ENCODE measurements around the gene SUMF1.
"Not testable (repeated sequence)": the region's sequence is repeated elsewhere in the genome, so short reads cannot be mapped to it uniquely, and the experiment has no call there.

The SUMF1 gene

DNA sequence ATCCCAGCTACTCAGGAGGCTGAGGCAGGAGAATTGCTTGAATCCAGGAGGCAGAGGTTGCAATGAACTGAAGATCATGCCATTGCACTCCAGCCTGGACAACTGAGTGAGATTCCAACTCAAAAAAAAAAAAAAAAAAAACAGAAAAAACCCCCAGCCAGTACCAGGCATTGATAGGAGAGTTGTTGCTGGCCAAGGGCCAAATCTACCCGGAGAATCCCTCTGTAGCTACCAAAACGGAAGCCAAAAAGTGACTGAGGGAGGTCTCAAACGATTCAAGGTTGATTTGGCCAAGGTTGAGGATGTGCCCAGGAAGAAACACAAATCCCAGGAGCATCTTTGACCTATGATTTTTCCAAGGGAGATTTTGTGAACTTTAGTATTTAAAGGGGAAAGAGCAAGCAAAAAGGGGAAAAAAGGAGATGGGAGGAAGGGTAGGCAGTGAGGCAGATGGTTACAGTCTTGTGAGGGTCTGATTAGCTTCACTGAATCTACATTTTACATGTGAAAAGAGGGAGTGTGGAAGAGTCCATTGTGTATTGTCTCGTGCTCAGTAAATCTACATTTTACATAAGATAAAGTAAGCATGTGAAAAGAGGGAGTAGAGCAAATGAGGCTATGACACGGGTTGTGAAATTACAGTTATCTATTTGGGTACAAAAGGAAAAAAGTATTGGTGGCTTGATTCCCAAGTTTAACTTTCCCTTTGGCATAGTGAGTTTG, 131.1 kb downstream of the SUMF1 start:
- DNase-seq (ENCODE audit: low spot score) = no peak

DNA sequence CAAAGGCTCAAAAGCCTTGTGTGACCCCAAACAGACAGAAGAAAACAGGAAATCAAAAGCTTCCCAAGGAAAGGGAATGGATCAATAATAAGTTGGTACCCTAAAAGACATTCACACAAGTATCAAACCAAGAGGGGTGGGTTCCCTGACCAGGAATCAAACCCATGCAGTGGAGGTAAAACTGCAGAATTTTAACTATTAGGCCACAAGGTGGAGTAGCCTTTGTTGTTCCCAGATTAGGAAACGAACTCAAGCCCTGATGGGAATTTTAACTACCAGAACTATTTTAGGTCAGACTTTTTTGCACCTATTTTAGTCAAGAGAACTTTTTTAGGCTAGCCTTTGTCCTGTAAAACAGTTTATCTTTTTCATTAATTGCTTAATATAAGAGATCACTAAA, 132.5 kb downstream of the SUMF1 start:
- DNase-seq (ENCODE audit: low spot score) = no peak

DNA sequence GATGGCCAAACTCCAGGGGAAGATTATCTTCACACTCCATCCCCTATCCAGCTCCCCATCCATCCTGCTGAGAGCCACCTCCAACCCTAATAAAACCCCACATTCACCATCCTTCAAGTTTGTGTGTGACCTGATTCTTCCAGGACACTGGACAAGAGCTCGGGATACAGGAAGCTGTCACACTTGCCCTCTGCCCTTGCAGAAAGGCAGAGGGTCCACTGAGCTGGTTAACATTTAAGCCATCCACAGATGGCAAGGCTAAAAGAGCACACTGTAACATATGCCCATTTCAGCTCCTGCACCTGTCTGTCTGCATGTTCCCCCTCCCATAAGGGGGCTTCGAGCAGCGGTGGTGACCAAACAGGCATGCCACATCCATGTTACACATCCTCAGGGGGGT, 134.1 kb downstream of the SUMF1 start:
- DNase-seq (ENCODE audit: low spot score) = no peak

DNA sequence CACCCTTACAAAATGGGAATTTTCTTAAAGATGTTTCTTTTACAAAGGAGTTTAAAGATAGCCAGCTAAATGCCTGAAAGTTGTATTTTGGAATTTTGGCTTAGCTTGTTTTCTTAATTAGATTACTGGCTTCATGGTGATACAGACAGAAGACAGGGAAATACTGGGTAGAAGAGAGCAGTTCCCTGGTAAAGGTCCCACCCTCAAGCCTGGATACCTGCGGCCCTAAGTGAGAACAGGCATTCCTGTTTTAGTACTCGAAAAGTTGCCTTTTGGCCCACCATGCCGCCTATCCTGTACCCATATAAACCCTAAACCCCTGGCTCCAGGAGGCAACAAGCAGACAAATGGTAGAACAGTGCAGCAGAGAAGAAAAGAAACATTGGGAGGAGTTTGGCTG, 134.5 kb downstream of the SUMF1 start:
- DNase-seq (ENCODE audit: low spot score) = no peak

DNA sequence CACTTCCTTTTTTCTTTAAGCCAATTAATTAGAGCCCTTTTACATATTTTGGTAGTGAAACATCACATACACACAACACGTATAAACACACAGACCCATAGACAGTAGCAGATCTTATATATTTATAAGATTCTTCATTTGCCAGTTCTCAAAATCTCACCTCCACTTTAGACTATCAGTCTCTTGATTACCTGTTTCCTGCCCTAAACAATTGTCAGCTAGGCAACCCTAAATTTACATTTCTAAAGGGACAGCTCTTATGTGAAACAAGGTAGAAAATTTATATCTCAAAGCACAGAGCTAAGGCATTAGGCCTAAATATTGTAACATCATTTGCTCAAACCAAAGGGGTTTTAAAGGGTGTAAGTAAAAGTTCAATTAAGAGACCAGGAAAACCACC, 135.0 kb downstream of the SUMF1 start:
- no peak for DNase-seq (ENCODE audit: low spot score)

DNA sequence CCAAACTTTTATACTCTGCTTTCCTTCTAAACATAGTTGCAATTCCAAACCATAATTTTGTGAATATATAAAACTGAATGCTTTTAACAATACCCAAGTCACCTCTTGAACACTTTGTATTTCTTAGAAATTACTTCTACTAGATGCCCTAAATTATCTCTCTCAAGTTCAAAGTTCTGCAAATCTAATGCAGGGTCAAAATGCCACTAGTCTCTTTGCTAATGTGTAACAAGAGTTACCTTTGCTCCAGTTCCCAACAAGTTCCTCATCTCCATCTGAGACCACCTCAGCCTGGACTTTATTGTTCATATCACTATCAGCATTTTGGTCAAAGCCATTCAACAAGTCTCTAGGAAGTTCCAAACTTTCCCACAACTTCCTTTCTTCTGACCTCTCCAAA, 137.3 kb downstream of the SUMF1 start:
- DNase-seq (ENCODE audit: low spot score) = not testable (repeated sequence)

DNA sequence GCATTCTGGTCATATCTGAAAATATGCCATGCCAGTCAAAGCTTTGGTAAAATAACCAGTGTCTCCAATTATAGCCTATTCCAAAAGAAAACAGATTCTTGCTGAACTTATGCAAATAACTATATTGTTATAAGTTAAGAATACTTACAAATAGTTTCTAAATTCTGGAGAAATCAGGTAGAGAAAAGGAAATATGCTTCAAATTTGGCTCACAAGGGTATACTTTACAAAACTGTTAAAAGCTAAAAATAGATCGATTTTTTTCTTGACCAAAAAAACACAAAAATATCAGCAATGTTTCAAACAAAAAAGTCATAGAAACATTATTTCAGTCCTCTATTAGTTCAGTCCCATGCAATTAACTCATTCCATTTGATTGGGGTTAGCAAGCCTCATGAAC, 140.2 kb downstream of the SUMF1 start:
- DNase-seq (ENCODE audit: low spot score) = no peak

DNA sequence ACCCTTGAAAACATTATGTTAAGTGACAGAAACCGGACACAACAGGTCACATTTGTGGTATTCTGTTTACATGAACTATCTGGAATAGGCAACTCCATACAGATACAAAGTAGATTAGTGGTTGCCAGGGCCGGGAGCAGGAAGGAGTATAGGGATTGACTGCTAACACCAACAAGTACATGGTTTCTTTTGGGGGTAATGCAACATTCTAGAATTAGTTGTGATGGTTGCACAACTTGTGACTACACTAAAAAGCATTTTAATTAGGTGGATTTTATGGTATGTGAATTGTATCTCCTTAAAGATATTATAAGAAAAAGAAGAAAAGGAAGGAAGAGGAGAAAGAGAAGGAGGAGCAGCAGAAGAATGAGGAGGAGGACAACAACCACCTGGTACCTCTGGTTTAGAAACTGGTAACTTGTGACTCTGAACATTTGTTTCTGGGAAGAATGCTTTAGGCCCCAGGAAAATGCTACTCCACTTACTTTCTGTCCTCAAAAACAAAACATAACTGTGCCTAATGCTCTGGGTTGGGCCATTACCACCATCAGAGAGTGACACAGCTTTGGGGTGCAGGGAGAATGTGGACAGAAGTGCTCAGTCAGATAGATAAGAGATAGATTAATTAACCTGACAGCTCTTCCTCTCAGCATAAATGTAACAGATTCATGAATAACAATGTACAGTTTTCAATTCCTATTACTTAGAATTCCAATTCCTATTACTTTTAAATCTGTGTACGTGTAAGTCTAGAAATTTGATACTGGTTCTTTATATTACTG, 143.6 kb downstream of the SUMF1 start:
- no peak for DNase-seq (ENCODE audit: low spot score)

DNA sequence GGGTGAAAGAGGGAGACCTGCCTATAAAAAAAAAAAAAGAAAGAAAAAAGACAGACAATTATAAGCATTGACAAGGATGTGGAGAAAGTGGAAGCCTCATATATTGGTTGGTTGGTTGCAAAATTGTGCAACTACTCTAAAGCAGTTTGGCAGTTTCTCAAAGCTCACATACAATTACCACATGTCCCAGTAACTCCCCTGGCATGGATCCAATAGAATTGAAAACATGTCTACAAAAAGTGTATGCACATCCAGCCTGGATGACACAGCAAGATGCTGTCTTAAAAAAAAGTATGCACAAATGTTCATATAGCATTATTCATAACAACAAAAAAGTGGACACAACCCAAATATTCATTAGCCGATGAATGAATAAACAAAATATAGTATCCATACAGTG, 144.4 kb downstream of the SUMF1 start:
- no peak for DNase-seq (ENCODE audit: low spot score)

DNA sequence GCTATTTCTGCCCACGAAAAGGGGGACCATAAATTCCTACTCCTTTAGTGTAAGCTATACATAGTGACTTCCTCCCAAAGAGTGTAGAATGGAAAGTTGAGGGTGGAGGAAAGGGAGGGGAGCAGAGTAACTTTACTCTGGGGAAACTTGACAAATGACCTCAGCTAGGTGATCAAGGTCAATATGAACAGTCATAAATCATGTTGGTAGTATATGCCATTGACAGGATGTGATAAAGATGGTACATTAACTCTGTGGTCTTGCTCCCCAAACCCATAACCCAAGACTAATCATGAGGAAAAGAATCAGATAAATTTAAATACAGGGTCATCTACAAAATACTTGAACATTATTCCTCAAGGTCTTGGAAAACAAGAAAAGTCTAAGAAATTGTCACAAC, 145.3 kb downstream of the SUMF1 start:
- DNase-seq (ENCODE audit: low spot score) = no peak

DNA sequence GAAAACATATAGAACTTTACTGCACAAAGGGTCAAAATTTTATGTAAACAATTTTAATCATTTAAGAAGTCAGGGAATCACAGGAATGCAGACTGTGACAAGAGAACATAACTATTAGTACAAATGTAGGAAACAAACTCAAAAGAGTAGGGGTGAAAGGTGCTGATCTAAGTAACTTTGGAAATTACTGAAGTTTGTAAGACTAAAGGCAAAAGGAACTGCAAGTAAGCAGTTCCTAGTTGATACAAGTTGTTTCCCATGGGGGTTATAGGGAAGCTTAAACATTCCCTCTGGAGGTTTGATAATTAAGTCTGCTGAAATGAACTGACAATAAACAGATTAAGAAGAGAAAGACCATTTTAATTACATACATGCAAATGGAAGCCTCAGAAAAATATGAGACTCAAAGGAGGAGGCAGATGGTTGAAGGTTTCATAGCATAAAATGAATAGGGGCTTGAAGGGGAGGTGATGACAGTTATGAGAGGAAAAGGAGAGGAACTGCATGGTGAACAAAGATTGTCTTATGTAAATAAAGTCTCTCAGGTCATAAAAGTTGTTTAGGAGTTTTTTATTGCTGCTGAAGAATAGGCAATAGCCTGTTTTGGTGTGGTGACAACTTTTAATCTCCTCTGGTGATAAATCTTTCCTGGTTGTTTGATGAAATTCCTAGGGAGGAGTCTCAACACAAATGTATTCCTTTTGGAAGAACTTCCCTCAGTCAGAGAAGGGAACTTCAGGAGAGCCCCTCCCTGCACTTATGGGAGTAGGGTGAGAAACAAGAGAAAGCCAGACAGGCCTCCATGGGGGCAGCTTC, 146.8 kb downstream of the SUMF1 start:
- peak; percentile 2 for DNase-seq (ENCODE audit: low spot score)

DNA sequence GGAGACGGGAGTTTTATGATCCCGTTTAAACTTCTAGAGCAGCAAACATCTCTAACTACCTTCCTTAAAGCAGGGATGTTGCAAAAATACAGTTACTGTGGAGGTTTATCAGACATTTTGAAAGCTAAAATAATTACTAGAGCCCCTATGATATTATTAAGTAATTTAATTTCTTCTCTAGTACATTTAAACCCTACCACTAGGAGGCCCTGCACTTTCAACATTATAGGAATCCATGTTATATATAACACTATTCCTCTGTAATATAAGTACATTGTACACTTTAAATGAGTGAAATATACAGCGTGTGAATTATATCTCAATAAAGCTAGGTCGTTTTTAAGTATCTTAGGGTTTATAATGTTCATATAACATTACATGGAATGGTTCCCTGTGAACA, 152.4 kb downstream of the SUMF1 start:
- no peak for DNase-seq (ENCODE audit: low spot score)

DNA sequence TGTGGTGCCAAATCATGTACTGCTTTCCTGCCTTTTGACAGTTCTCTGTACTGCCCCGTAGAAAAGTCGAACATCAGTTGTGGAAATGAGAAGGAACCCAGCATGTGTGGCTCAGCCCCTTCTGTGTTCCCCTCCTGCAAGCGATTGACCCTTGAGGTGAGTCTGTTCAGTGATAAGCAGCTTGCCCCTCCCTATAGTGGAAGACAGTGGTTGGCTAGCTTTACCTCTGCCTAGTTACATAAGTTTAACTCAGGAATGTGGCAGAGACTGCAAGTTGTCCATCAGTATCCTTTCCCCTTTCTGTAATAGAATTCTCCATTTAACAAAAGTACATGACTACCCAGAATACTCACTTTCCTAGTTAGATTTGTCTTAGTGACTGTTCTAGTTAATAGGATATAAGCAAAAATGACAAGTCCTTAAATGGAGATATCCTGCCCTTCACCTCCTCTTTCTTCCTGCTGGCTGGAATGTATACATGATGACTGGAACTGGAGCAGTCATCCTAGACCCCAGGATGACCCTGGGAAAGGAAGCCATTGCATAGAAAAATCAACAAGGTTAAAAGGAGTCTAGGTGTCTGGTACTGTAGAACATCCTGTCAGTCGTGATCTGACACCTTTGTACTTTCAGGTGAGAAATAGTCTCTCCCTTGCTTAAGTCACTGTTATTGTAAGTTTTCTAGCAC, 153.3 kb downstream of the SUMF1 start:
- DNase-seq (ENCODE audit: low spot score) = no peak

DNA sequence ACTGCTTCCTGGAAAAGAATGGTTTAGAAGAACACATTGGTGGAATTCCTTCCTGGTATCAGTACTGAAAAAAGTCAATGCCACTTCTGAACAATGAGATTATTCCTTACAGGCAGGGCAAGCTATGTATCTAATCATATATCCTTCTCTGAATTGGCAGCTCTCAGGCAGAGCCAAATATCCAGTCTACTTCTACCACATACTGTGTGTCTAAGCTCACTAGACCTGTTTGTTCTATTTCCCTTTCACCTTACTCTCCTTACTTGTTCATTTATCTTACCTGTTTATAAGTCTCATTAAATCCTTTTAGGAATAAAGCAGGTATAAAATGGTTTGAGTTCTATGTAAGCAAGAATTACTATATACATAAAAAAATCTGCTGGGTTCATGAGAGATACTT, 155.6 kb downstream of the SUMF1 start:
- no peak for DNase-seq (ENCODE audit: low spot score)

Data from SW480 (cell line).